Skin of body (tissue), 3 donors: ENCODE measurements around the gene FLT3LG. TPM values are rescaled to one million over a fixed set of nuclear protein-coding genes. Genes with fewer than 3 reads are reported as not detected.

Experiments
- DNase-seq: peaks from one replicate; lab custom pipeline; 2025; lab: John Stamatoyannopoulos, UW
- small RNA-seq: library from RNA; depleted of rRNA; stranded (forward); fragments of <200 nt; gene quantifications from one replicate; pipeline ENCODE3, GENCODE V24; 2014; ENCODE audit warnings: low replicate concordance
- total RNA-seq: library from RNA; depleted of rRNA; stranded (reverse); fragments of >200 nt; gene quantifications from one replicate; pipeline ENCODE4 v1.2.3, GENCODE V29; 2014

Gene FLT3LG
- total RNA-seq, 1 donor from 2014 or later: 1.3 TPM

- no peak for DNase-seq
Observed at GRCh38 chr19:49507803-49508494, 33.9 kb downstream of the FLT3LG start.

GRCh38 chr19:49512970-49513745, 39.1 kb downstream of the FLT3LG start:
- peak; percentile 30 for DNase-seq

DNA sequence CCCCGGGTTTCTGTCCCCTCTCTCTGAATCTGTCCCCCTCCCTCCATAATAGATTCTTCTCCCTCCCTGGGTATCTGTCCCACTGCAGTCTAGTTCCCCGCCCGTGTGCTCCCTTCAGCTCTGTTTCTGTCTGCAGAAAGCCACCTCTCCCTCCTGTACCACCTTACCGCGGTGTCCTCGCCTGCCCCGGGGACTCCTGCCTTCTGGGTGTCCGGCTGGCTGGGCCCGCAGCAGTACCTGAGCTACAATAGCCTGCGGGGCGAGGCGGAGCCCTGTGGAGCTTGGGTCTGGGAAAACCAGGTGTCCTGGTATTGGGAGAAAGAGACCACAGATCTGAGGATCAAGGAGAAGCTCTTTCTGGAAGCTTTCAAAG, 39.7 kb downstream of the FLT3LG start:
- DNase-seq: no peak

DNA sequence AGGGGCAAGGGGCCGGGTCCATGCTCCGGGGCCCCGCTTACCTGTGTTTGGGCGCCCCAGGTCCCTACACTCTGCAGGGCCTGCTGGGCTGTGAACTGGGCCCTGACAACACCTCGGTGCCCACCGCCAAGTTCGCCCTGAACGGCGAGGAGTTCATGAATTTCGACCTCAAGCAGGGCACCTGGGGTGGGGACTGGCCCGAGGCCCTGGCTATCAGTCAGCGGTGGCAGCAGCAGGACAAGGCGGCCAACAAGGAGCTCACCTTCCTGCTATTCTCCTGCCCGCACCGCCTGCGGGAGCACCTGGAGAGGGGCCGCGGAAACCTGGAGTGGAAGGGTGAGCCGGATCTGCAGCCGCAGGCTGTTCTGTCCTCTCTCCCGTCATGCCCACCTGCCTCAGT, 40.1 kb downstream of the FLT3LG start:
- DNase-seq: no peak

DNA sequence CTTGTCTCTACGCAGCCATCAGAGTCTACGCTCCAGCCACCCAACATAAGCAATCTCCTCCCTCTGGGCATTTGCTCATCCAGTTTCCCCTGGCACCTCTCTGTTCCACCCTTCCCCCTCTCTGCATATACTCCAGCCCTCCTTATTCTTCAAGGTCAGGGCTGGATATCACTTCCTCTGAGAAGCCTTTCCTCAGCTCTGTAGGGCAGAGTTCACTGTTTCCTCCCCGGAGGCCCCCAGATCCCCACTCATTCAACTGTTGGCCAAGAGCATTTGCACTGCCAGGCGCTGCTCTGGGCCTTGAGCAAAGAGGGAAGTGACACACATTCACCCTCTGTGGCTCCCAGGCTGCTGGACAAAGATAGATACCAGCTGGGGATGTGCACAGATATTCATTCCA, 41.8 kb downstream of the FLT3LG start:
- no peak for DNase-seq

- no peak for DNase-seq
Observed at GRCh38 chr19:49518033-49518432, 44.0 kb downstream of the FLT3LG start.

- no peak for DNase-seq
Observed at GRCh38 chr19:49520705-49521319, 46.8 kb downstream of the FLT3LG start.

DNA sequence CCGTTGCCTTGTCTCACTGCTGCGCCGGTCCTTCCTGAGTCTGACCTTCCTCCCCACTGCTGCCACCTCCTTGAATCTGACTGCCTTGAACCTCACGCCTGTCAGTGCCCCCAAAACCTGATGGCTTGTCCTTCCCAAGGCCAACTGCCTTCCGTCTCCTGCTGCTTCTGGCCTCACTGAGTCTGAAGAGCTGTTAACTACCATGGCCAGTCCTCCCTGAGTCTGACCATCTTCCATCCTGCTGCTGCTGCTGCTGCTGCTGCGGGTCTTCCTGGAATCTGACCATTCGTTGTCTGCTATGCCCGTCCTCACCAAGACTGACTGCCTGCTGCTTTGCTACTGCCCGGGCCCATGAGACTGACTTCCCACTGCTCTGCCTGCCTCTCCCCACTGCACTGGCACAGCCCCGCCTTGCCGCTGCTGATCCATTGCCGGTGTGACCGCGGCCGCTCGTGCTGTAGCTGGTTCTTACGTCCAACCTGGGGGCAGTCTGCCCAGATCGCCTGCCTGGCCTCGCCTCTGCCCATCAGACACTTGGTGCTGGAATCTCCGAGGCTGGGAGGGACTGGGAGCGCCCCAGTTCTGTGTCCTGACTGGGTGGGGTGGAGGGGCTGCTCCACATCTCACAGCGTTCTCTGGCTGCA, 50.9 kb downstream of the FLT3LG start:
- no peak for DNase-seq

- peak; percentile 62 for DNase-seq
Observed at GRCh38 chr19:49528211-49528771, 54.3 kb downstream of the FLT3LG start.

- DNase-seq: no peak
Observed at GRCh38 chr19:49530708-49531107, 56.7 kb downstream of the FLT3LG start.

DNA sequence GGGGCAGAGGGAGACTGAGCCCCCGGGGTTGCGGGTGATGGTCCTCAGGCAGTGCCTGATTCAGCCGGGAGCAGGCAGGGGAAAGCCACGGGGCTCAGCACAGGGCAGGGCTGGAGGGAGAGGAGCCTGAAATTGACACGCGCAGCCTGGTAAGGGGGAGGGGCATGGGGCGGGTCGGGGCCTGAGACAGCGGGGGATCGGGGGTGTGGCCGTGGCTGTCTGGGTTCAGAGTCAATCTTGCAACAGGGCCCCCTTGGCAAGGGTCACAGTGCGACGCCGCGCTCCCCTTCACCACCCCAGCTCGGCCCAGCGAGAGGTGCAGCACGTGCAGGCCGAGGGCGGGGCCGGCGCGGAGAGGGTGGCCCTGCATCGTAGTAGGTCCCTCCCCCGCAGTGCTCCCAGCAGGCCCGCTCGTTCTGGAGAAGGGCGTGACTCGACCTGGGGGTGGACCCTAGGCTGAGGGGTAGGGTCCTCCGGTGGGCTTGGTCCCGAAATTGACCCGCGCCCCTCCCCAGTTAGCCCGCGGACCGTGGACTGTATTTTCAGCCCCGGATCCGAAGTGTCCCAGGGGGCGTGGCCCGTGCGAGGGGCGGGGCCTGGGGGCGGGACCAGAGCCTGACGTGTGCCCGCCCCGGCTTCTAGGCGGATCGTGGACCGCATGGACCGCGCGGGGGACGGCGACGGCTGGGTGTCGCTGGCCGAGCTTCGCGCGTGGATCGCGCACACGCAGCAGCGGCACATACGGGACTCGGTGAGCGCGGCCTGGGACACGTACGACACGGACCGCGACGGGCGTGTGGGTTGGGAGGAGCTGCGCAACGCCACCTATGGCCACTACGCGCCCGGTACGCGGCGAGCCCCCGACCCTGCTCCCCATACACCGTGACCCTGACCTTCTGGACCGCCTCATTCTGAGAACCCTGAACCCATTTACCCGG, 59.8 kb downstream of the FLT3LG start:
- DNase-seq: no peak

- no peak for DNase-seq
Observed at GRCh38 chr19:49534632-49535385, 60.8 kb downstream of the FLT3LG start.

Small RNA genes lying within 50 kb of the gene (small RNA-seq; reads per million reads assigned to genes)
- gene COX6CP7 (not detected), gene MIR150 (15.8 reads per million, percentile 93 among the genes with 10 or more reads in this experiment), gene SNORD32A (not detected), gene SNORD33 (not detected), gene SNORD34 (not detected), gene SNORD35A (not detected), gene SNORD35B (not detected)

Other genes starting within 250 kb of the FLT3LG start
- gene SLC6A16, start 149.0 kb upstream of the FLT3LG start, total RNA-seq: 0.20 TPM
- 8.2 TPM for gene CD37, start 138.8 kb upstream of the FLT3LG start, total RNA-seq
- gene TEAD2, start 111.8 kb upstream of the FLT3LG start, total RNA-seq: 21.4 TPM
- gene DKKL1, start 110.3 kb upstream of the FLT3LG start, total RNA-seq: not detected
- not detected for gene KASH5, start 86.0 kb upstream of the FLT3LG start, total RNA-seq
- gene PTH2, start 50.8 kb upstream of the FLT3LG start, total RNA-seq: not detected
- gene GFY, start 48.8 kb upstream of the FLT3LG start, total RNA-seq: not detected
- gene SLC17A7, start 32.7 kb upstream of the FLT3LG start, total RNA-seq: 0.59 TPM
- 49.7 TPM for gene PIH1D1, start 22.4 kb upstream of the FLT3LG start, total RNA-seq
- 22.5 TPM for gene ALDH16A1, start 21.0 kb upstream of the FLT3LG start, total RNA-seq
- gene RPL13A, start 13.4 kb downstream of the FLT3LG start, total RNA-seq: 3,296 TPM
- 2,894 TPM for gene RPS11, start 22.2 kb downstream of the FLT3LG start, total RNA-seq
- gene FCGRT, start 38.4 kb downstream of the FLT3LG start, total RNA-seq: 96.1 TPM
- gene RCN3, start 53.8 kb downstream of the FLT3LG start, total RNA-seq: 71.9 TPM
- gene NOSIP, start 106.3 kb downstream of the FLT3LG start, total RNA-seq: 28.4 TPM
- 2.8 TPM for gene PRRG2, start 107.1 kb downstream of the FLT3LG start, total RNA-seq
- 6.9 TPM for gene PRR12, start 117.0 kb downstream of the FLT3LG start, total RNA-seq
- 10.2 TPM for gene RRAS, start 165.9 kb downstream of the FLT3LG start, total RNA-seq
- 8.5 TPM for gene SCAF1, start 168.0 kb downstream of the FLT3LG start, total RNA-seq
- 42.6 TPM for gene IRF3, start 191.6 kb downstream of the FLT3LG start, total RNA-seq
- 5.0 TPM for gene BCL2L12, start 191.7 kb downstream of the FLT3LG start, total RNA-seq
- 129 TPM for gene PRMT1, start 203.1 kb downstream of the FLT3LG start, total RNA-seq
- gene ADM5, start 215.4 kb downstream of the FLT3LG start, total RNA-seq: 0.69 TPM
- gene CPT1C, start 216.9 kb downstream of the FLT3LG start, total RNA-seq: 1.6 TPM